ENCODE measurements around the gene IGFBP6.

The IGFBP6 gene

GRCh38 chr12:53056901-53057300 lies 40.6 kb upstream of the IGFBP6 start:
- H4K20me1 ChIP-seq (ENCODE audit: control insufficient read depth, insufficient read depth, low read depth, low read length), result 0 out of 2 replicates have a peak, but pooled peaks cover 3% of the 10 kb centered on the region
- H3K79me2 ChIP-seq (ENCODE audit: control insufficient read depth, low read length), result no peaks in the 10 kb centered on the region
- TF ChIP-seq, protein P1, sequence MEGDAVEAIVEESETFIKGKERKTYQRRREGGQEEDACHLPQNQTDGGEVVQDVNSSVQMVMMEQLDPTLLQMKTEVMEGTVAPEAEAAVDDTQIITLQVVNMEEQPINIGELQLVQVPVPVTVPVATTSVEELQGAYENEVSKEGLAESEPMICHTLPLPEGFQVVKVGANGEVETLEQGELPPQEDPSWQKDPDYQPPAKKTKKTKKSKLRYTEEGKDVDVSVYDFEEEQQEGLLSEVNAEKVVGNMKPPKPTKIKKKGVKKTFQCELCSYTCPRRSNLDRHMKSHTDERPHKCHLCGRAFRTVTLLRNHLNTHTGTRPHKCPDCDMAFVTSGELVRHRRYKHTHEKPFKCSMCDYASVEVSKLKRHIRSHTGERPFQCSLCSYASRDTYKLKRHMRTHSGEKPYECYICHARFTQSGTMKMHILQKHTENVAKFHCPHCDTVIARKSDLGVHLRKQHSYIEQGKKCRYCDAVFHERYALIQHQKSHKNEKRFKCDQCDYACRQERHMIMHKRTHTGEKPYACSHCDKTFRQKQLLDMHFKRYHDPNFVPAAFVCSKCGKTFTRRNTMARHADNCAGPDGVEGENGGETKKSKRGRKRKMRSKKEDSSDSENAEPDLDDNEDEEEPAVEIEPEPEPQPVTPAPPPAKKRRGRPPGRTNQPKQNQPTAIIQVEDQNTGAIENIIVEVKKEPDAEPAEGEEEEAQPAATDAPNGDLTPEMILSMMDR (IDR thresholded peaks at IDR 0.05; ENCODE audit: low read depth, low read length, poor library complexity, severe bottlenecking), result no peak
- no peak for TF ChIP-seq EZH2phosphoT487 (IDR thresholded peaks at IDR 0.05; ENCODE audit: borderline replicate concordance, low read length)
- H3K9me2 ChIP-seq (replicated peaks; ENCODE audit: control insufficient read depth, low read length), result no peaks in the 10 kb centered on the region
- H3K4me1 ChIP-seq (ENCODE audit: control insufficient read depth, low read length), result peaks cover 9% of the 10 kb centered on the region
- no peak overlapping the region for H3K4me3 ChIP-seq (ENCODE audit: low read length)
- no peak overlapping the region for H3K4me2 ChIP-seq (ENCODE audit: low read length)
- H3K27ac ChIP-seq (ENCODE audit: low read depth, low read length), result no peak overlapping the region
- H3F3A ChIP-seq (ENCODE audit: control insufficient read depth, insufficient read depth), result 0 out of 2 replicates have a peak, but pooled peaks cover 4% of the 10 kb centered on the region
- H3K27me3 ChIP-seq (ENCODE audit: control insufficient read depth, low read length), result peaks cover 5% of the 10 kb centered on the region
- H3K9me3 ChIP-seq (ENCODE audit: control insufficient read depth, insufficient read depth, low read length), result no peaks in the 10 kb centered on the region
- no peaks in the 10 kb centered on the region for H3K36me3 ChIP-seq (ENCODE audit: control insufficient read depth, low read length)

DNA sequence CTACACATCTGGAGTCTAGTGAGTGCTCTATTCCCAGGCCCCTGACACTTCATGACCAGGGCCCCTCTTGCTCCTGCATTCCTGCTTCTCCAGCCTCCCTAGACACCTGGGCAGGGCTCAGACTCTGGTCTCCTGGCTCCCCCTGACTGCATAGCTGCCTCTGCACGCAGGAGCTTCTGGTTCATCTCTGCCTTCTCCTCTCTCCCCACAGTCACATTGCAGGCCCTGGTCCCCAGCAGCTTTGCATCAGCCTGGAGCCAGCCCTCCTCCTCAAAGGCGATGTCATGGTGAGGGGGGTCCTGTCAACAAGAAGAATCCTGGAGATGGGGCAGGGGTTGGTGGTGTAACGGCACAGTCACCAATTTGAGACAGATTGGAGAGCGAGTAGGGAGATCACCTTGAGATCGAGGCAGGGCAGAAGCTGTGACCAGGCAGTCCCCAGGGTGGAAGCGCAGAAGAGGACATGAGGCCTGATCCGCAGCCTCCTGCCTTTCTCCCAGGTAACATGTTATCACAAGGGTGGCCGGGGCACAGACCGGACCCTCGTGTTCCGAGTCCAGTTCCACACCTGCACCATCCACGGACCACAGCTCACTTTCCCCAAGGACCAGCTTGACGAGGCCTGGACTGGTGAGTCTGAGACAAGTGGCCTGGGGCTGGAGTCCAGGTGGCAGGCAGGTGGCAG lies 39.5 kb upstream of the IGFBP6 start:
- Histone ChIP-seq H3K27ac (ENCODE audit: low read depth, low read length) (no peak overlapping the region), H3K27me3 (ENCODE audit: control insufficient read depth, low read length) (peaks cover 5% of the 10 kb centered on the region), H3K4me3 (ENCODE audit: low read length) (no peak overlapping the region), H4K20me1 (ENCODE audit: control insufficient read depth, insufficient read depth, low read depth, low read length) (0 out of 2 replicates have a peak, but pooled peaks cover 3% of the 10 kb centered on the region), H3K79me2 (ENCODE audit: control insufficient read depth, low read length) (no peaks in the 10 kb centered on the region), H3F3A (ENCODE audit: control insufficient read depth, insufficient read depth) (0 out of 2 replicates have a peak, but pooled peaks cover 4% of the 10 kb centered on the region), H3K4me1 (ENCODE audit: control insufficient read depth, low read length) (peaks cover 9% of the 10 kb centered on the region), H3K9me3 (ENCODE audit: control insufficient read depth, insufficient read depth, low read length) (no peaks in the 10 kb centered on the region), H3K9me2 (replicated peaks; ENCODE audit: control insufficient read depth, low read length) (no peaks in the 10 kb centered on the region), H3K4me2 (ENCODE audit: low read length) (no peak overlapping the region), H3K36me3 (ENCODE audit: control insufficient read depth, low read length) (no peaks in the 10 kb centered on the region)
- TF ChIP-seq, protein P1 (IDR thresholded peaks at IDR 0.05; ENCODE audit: low read depth, low read length, poor library complexity, severe bottlenecking), result no peak
- no peak for TF ChIP-seq EZH2phosphoT487 (IDR thresholded peaks at IDR 0.05; ENCODE audit: borderline replicate concordance, low read length)

DNA sequence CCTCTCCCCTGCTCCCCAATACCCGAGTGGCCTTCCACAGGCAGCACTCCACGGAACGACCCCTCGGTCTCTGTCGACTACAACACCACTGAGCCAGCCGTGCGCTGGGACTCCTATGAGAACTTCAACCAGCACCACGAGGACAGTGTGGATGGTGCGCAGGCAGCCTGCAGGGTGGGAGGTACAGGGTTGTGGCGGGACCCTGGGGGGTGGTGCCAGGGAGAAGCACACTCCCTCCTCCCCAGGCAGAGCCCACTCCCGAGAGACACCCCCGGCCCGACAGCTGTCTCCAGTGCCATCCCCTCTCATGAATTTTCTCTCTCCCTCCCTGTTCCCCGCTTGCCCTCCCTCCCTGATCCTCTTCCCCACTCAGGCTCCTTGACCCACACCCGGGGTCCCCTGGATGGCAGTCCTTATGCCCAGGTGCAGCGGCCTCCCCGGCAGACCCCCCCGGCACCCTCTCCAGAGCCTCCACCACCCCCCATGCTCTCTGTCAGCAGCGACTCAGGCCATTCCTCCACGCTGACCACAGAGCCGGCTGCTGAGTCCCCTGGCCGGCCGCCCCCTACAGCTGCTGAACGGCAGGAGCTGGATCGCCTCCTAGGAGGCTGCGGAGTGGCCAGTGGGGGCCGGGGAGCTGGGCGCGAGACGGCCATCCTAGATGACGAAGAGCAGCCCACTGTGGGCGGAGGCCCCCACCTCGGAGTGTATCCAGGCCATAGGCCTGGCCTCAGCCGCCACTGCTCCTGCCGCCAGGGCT lies 38.6 kb upstream of the IGFBP6 start:
- Histone ChIP-seq H3K79me2 (ENCODE audit: control insufficient read depth, low read length) (no peaks in the 10 kb centered on the region), H3F3A (ENCODE audit: control insufficient read depth, insufficient read depth) (0 out of 2 replicates have a peak, but pooled peaks cover 4% of the 10 kb centered on the region), H3K4me2 (ENCODE audit: low read length) (no peak overlapping the region), H3K4me1 (ENCODE audit: control insufficient read depth, low read length) (peaks cover 2% of the 10 kb centered on the region), H3K36me3 (ENCODE audit: control insufficient read depth, low read length) (peaks cover under 1% of the 10 kb centered on the region; the same call in 1 of the 2 replicates), H3K4me3 (ENCODE audit: low read length) (no peak overlapping the region), H3K9me3 (ENCODE audit: control insufficient read depth, insufficient read depth, low read length) (no peaks in the 10 kb centered on the region), H3K9me2 (replicated peaks; ENCODE audit: control insufficient read depth, low read length) (no peaks in the 10 kb centered on the region), H4K20me1 (ENCODE audit: control insufficient read depth, insufficient read depth, low read depth, low read length) (no peaks in the 10 kb centered on the region), H3K27me3 (ENCODE audit: control insufficient read depth, low read length) (peaks cover 5% of the 10 kb centered on the region), H3K27ac (ENCODE audit: low read depth, low read length) (no peak overlapping the region)
- TF ChIP-seq, protein P1 (IDR thresholded peaks at IDR 0.05; ENCODE audit: low read depth, low read length, poor library complexity, severe bottlenecking), result no peak
- no peak for TF ChIP-seq EZH2phosphoT487 (IDR thresholded peaks at IDR 0.05; ENCODE audit: borderline replicate concordance, low read length)
